BE2C (cell line): ENCODE measurements around the gene KRTAP8-1.

Source experiments
- DNase-seq: peaks from one replicate; pipeline ENCODE4 v3.0.0-alpha.2; 2020
- H3K27me3 ChIP-seq: fragments of 250-450 bp; sonication (Bioruptor Pico); 2 replicates; pipeline ENCODE4 v1.5.1; 2020; ENCODE audit warnings: mild to moderate bottlenecking
- H3K36me3 ChIP-seq: fragments of 250-450 bp; sonication (Bioruptor Pico); 2 replicates; pipeline ENCODE4 v1.5.1; 2020; ENCODE audit warnings: mild to moderate bottlenecking
- H3K4me1 ChIP-seq: fragments of 250-450 bp; sonication (Bioruptor Pico); 2 replicates; pipeline ENCODE4 v1.5.1; 2020
- H3K4me3 ChIP-seq: 2 replicates; pipeline ENCODE4 v1.5.1; 2011; ENCODE audit warnings: low read depth, low read length
- H3K9me3 ChIP-seq: fragments of 250-450 bp; sonication (Bioruptor Pico); 2 replicates; pipeline ENCODE4 v1.5.1; 2020
- TF ChIP-seq, protein P1 (sequence below): IDR thresholded peaks from 2 replicates; pipeline ENCODE4 v1.5.1; 2012; ENCODE audit warnings: mild to moderate bottlenecking, low read depth, low read length

Gene KRTAP8-1

DNA sequence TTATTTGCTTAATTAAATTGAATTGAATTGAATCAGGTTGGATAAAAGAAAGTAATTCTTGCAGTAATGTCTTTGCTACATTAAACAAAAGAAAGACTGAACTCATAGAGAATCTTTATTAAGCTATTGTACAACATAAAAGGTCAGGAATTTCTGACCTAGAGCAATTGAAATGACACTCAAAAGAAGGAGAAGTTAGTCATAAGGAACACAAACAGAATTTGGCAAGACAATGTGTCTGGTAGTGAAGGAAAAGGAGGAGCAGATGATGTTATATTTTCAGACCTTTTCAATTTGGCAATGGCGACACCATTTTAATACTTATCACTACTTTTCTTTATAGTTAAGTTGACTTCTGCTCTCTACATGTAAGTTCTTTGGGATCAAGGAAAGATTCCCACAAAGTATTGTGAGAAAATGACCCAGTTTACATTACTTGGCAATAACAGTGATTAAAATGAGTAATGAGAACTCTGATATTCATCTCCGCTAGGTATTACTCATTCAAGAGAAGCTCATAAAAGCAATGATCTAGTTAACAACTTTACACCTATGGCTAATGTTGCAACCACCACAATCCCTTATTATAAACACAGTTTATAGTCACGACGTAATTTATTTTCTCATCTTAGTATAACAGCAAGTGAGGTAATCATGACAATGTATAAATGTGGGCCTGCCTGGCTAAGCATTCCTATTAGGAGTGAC is 43.2 kb downstream of the KRTAP8-1 start:
- Histone ChIP-seq H3K36me3 (no peaks in the 10 kb centered on the region), H3K4me3 (no peak overlapping the region), H3K9me3 (no peaks in the 10 kb centered on the region), H3K27me3 (no peaks in the 10 kb centered on the region), H3K4me1 (no peaks in the 10 kb centered on the region)
- TF ChIP-seq, protein P1, sequence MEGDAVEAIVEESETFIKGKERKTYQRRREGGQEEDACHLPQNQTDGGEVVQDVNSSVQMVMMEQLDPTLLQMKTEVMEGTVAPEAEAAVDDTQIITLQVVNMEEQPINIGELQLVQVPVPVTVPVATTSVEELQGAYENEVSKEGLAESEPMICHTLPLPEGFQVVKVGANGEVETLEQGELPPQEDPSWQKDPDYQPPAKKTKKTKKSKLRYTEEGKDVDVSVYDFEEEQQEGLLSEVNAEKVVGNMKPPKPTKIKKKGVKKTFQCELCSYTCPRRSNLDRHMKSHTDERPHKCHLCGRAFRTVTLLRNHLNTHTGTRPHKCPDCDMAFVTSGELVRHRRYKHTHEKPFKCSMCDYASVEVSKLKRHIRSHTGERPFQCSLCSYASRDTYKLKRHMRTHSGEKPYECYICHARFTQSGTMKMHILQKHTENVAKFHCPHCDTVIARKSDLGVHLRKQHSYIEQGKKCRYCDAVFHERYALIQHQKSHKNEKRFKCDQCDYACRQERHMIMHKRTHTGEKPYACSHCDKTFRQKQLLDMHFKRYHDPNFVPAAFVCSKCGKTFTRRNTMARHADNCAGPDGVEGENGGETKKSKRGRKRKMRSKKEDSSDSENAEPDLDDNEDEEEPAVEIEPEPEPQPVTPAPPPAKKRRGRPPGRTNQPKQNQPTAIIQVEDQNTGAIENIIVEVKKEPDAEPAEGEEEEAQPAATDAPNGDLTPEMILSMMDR, result no peak
- DNase-seq, result no peak
